NT2/D1 (cell line): ENCODE data around the gene ACVR1B.
A peak's percentile ranks its signal among the peaks of the same experiment; 100 is the strongest.

ENCODE experiments used
- DNase-seq: peaks from one replicate; pipeline ENCODE4 v3.0.0-alpha.2; 2011; ENCODE audit warnings: low read depth, low spot score
- H3K27me3 ChIP-seq: 2 replicates; pipeline ENCODE4 v1.6.0; 2011; ENCODE audit warnings: mild to moderate bottlenecking; ENCODE audit not compliant: insufficient read length, insufficient read depth
- H3K36me3 ChIP-seq: 2 replicates; pipeline ENCODE4 v1.6.1; 2011; ENCODE audit warnings: mild to moderate bottlenecking, low read length, mixed read lengths; ENCODE audit not compliant: insufficient read depth, insufficient read length
- H3K4me1 ChIP-seq: 2 replicates; pipeline ENCODE4 v1.5.1; 2011; ENCODE audit not compliant: insufficient read depth, insufficient read length
- H3K4me3 ChIP-seq: 2 replicates; pipeline ENCODE4 v1.5.1; 2011; ENCODE audit warnings: low read depth; ENCODE audit not compliant: insufficient read length
- H3K9ac ChIP-seq: 2 replicates; pipeline ENCODE4 v1.6.0; 2011; ENCODE audit warnings: low read depth; ENCODE audit not compliant: insufficient read length
- H3K9me3 ChIP-seq: 2 replicates; pipeline ENCODE4 v1.5.1; 2011; ENCODE audit warnings: mild to moderate bottlenecking, low read length; ENCODE audit not compliant: insufficient read depth
- SUZ12 ChIP-seq: IDR thresholded peaks from 2 replicates; pipeline ENCODE4 v1.6.1; 2011; ENCODE audit not compliant: insufficient read length, insufficient read depth; ENCODE audit errors: extremely low read depth
- YY1 ChIP-seq: IDR thresholded peaks from 2 replicates; pipeline ENCODE4 v1.6.1; 2011; ENCODE audit not compliant: insufficient read length, insufficient read depth
- ZNF274 ChIP-seq: IDR thresholded peaks from 2 replicates; pipeline ENCODE4 v1.6.1; 2011; ENCODE audit warnings: mild to moderate bottlenecking, low read depth, low read length

ACVR1B gene

DNA sequence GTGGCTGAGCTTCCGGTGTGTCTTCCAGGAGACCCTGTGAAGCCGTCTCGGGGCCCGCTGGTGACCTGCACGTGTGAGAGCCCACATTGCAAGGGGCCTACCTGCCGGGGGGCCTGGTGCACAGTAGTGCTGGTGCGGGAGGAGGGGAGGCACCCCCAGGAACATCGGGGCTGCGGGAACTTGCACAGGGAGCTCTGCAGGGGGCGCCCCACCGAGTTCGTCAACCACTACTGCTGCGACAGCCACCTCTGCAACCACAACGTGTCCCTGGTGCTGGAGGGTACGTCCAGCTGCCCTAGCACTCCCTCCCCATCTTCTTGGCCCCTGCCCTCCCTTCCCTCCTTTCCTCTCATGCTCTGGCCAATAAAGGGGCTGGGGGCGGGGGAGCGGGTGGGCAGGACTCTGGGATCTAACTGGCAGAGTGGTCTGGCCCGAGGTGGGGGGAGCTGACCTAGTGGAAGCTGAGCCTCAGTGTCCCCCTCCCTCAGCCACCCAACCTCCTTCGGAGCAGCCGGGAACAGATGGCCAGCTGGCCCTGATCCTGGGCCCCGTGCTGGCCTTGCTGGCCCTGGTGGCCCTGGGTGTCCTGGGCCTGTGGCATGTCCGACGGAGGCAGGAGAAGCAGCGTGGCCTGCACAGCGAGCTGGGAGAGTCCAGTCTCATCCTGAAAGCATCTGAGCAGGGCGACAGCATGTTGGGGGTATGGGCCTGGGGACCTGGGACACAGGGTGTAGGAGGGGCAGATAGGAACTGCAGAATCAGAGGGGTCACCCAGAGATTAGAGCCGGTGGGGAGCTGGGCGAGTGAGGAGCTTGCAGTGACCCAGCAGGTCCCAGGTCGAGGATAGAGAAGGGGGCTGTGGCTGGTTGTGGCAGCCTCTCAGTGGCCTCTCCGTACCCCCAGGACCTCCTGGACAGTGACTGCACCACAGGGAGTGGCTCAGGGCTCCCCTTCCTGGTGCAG is 38.1 kb upstream of the ACVR1B start:
- peaks cover 3% of the 10 kb centered on the region for H3K36me3 ChIP-seq
- peaks cover 32% of the 10 kb centered on the region for H3K4me1 ChIP-seq
- peak overlapping the region; percentile 11 for H3K9ac ChIP-seq
- no peaks in the 10 kb centered on the region for H3K9me3 ChIP-seq
- H3K4me3 ChIP-seq = no peak overlapping the region
- TF ChIP-seq ZNF274 = no peak
- no peak for TF ChIP-seq SUZ12
- no peak for TF ChIP-seq YY1
- no peak for DNase-seq
- peaks cover 7% of the 10 kb centered on the region for H3K27me3 ChIP-seq

DNA sequence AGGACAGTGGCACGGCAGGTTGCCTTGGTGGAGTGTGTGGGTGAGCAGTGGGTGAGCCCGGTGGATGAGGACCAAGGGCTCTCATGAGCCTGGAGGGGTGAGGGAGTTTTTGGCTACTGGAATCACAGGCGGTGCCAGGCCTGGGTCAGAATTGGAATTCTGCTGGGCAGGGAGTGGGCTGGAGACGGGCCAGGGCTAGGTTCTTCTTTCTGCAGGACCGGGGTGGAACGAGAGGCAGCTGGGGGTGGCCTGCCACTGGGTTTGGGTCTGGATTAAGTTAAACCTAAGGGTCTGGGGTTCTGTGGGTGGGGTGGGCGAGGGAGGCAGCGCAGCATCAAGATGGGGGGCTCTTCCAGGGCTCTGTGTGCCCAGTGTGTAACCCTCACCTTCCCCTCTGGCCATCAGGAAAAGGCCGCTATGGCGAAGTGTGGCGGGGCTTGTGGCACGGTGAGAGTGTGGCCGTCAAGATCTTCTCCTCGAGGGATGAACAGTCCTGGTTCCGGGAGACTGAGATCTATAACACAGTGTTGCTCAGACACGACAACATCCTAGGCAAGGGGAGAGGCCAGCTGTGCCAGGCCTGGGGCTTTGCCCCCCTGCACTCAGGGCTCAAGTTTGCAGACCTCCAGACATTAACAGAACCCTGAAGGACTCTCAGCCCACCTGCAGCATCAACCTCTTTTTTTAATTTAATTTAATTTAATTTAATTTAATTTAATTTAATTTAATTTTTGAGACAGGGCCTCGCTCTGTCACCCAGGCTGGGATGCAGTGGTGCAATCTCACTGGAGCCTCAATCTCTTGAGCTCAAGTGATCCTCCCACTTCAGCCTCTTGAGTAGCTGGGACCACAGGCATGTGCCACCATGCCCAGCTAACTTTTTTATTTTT is 37.2 kb upstream of the ACVR1B start:
- Histone ChIP-seq H3K27me3 (peaks cover 2% of the 10 kb centered on the region), H3K9me3 (no peaks in the 10 kb centered on the region), H3K4me3 (no peak overlapping the region), H3K4me1 (peaks cover 32% of the 10 kb centered on the region), H3K36me3 (peaks cover 3% of the 10 kb centered on the region), H3K9ac (no peak overlapping the region)
- DNase-seq = no peak
- no peak for TF ChIP-seq YY1
- no peak for TF ChIP-seq SUZ12

DNA sequence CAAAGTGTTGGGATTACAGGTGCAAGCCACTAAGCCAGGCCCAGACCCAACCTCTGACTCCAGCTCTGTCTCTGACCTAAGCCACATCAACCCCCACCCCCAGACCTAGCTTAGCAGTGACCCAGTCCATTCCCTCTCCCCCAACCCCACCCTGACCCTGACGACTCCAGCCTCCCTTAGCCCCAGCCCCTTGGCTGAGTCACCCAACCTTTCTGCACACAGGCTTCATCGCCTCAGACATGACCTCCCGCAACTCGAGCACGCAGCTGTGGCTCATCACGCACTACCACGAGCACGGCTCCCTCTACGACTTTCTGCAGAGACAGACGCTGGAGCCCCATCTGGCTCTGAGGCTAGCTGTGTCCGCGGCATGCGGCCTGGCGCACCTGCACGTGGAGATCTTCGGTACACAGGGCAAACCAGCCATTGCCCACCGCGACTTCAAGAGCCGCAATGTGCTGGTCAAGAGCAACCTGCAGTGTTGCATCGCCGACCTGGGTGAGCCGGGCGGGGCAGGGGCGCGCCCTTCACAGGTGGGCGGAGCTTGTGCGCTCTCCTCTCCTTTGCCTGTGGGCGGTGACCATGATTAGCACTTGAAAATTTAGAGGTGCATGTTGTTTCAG is 36.4 kb upstream of the ACVR1B start:
- H3K4me1 ChIP-seq = peaks cover 32% of the 10 kb centered on the region
- DNase-seq = no peak

DNA sequence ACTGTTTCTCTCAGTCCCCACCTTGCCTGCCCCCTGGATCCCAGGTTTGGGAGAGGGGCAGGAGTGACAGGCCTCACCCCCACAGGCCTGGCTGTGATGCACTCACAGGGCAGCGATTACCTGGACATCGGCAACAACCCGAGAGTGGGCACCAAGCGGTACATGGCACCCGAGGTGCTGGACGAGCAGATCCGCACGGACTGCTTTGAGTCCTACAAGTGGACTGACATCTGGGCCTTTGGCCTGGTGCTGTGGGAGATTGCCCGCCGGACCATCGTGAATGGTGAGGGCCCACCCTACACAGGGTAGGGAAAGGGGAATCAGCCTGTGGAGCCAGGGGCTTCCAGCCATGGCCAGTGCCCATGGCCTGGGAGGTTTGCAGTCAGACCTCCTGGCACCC is 35.5 kb upstream of the ACVR1B start:
- no peak for TF ChIP-seq SUZ12
- no peak for TF ChIP-seq ZNF274
- no peak for TF ChIP-seq YY1
- H3K4me3 ChIP-seq = no peak overlapping the region
- DNase-seq = no peak
- H3K9ac ChIP-seq = no peak overlapping the region
- no peaks in the 10 kb centered on the region for H3K27me3 ChIP-seq
- peaks cover 3% of the 10 kb centered on the region for H3K36me3 ChIP-seq
- no peaks in the 10 kb centered on the region for H3K9me3 ChIP-seq
- H3K4me1 ChIP-seq = peaks cover 28% of the 10 kb centered on the region

More for the DNA sequence above, 36.4 kb upstream of the ACVR1B start:
- no peak for TF ChIP-seq YY1
- TF ChIP-seq ZNF274 = no peak
- no peak for TF ChIP-seq SUZ12
- H3K27me3 ChIP-seq = peaks cover under 1% of the 10 kb centered on the region
- H3K36me3 ChIP-seq = peaks cover 3% of the 10 kb centered on the region
- H3K9me3 ChIP-seq = no peaks in the 10 kb centered on the region
- H3K4me3 ChIP-seq = no peak overlapping the region
- no peak overlapping the region for H3K9ac ChIP-seq

DNA sequence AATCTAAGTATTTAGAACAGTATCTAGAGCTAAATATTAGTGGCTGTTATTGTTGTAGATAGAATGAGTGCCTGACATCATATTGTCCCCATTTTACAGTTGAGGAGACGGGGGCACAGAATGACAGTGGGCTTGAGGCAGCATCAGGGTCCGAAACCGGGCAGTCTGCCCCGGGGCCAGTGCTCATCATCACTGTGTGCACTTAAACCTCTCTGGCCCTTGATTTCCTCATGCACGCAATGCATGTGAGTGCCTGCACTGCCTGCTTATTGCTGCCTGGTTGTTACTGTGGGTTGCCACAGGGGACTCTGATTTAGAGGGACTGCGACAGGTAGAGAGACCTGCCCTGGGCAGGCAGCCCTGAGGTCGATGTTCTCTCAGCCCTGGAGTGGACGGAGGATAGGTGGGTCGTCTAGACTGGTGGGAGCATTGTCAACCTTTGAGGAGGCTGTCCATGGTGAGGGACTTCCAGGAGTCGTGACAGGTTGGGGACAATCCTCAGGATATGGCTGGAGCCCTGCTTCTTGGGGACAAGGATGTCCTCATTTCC is 34.4 kb upstream of the ACVR1B start:
- Histone ChIP-seq H3K4me3 (no peak overlapping the region), H3K9ac (no peak overlapping the region), H3K4me1 (peaks cover 27% of the 10 kb centered on the region), H3K27me3 (no peaks in the 10 kb centered on the region), H3K9me3 (no peaks in the 10 kb centered on the region), H3K36me3 (peaks cover 3% of the 10 kb centered on the region)
- TF ChIP-seq SUZ12 = no peak
- no peak for TF ChIP-seq ZNF274
- no peak for TF ChIP-seq YY1
- DNase-seq = no peak

DNA sequence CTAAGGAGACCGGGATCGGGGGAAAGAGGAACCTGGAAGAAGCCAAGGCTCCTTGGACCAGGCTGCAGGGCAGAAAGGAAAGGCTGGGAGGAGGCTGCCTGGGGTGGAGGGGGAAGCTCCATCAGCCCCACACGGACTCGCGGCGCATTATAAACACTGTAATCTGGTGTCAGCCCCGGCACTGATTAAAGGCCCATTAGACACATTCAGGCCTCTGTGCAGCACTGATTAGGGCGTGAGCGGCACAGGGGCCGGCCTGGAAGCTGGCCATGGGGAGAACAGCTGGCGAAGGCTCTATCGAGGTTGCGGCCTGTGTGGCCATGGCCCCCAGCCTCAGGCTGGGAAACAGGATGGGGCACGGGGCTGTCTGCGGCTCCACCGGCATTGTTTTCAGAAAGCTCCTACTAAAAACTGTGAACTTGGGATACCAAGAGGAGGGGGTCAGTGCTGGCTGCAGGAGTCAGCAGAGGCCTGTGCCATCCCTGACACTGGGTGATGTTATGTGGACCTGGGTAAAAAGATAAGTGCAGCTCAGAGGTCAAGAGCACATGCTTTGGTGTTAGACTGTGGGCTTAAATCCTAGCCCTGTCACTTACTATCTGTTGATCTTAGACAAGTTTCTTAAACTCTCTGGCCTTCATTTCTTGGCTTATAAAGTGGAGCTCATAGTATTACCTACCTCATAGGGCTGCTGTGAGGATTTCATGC is 33.6 kb upstream of the ACVR1B start:
- H3K36me3 ChIP-seq = peaks cover 3% of the 10 kb centered on the region
- TF ChIP-seq SUZ12 (no peak), YY1 (no peak), ZNF274 (no peak)
- H3K4me3 ChIP-seq = no peak overlapping the region
- H3K4me1 ChIP-seq = peaks cover 26% of the 10 kb centered on the region
- DNase-seq = no peak
- H3K9me3 ChIP-seq = no peaks in the 10 kb centered on the region
- no peak overlapping the region for H3K9ac ChIP-seq
- no peaks in the 10 kb centered on the region for H3K27me3 ChIP-seq
